ENCODE measurements around the gene MINDY4B. TPM values are rescaled to one million over a fixed set of nuclear protein-coding genes. Genes with fewer than 3 reads are reported as not detected.

The MINDY4B gene
- total RNA-seq (not detected), polyA plus RNA-seq (not detected)

DNA sequence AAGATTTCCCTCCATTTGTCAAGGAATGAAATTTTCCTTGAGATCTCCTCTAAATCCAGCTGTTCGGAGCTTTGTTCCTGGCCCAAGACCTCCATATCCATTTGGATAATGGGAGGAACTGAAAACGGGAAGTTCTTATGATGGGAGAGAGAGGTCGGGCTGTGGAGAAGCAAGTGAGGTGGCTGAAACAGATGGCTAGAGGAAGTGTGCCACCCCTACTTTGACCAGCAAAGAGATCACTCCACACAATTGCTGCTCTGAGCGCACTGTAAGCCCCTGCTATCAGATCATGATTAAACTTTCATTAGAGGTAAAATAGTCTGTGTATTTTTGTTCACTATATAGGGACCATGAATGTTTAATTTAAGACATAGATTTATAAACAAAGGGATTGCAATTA is at the start of gene MINDY4B:
MINDY4B (minus strand) TSS at position 101 of the 400 bp plus-strand sequence; CDS start at position 101, 0 bp downstream.
- Histone ChIP-seq H3K27me3 (ENCODE audit: control insufficient read depth, insufficient read depth, low read length) (peaks cover 19% of the 10 kb centered on the region), H3K27ac (ENCODE audit: insufficient read depth, low read length, poor library complexity, severe bottlenecking) (no peak within 1 kb of the TSS), H3K4me1 (ENCODE audit: control insufficient read depth, insufficient read depth, low read length, poor library complexity, severe bottlenecking) (no peaks in the 10 kb centered on the region), H3K36me3 (ENCODE audit: control insufficient read depth, insufficient read depth, low read length) (no peaks in the 10 kb centered on the region), H3K4me3 (ENCODE audit: low read depth, low read length) (no peak within 1 kb of the TSS), H3K9me3 (ENCODE audit: control insufficient read depth in 2 of 2, low read length in 2 of 2) (no peaks in the 10 kb centered on the region)
- Mint-ChIP-seq H3K9me3 (peaks cover 0 to 2% (median 0%) of the 10 kb centered on the region in 7 donors), H3K4me1 (no peaks in the 10 kb centered on the region), H3K36me3 (no peaks in the 10 kb centered on the region), H3K27ac (no peak within 1 kb of the TSS), H3K4me3 (no peak within 1 kb of the TSS), H3K27me3 (peaks cover 27% of the 10 kb centered on the region)
- no peak for DNase-seq
- no peak for ATAC-seq (ENCODE audit: low read depth in 2 of 2)

DNA sequence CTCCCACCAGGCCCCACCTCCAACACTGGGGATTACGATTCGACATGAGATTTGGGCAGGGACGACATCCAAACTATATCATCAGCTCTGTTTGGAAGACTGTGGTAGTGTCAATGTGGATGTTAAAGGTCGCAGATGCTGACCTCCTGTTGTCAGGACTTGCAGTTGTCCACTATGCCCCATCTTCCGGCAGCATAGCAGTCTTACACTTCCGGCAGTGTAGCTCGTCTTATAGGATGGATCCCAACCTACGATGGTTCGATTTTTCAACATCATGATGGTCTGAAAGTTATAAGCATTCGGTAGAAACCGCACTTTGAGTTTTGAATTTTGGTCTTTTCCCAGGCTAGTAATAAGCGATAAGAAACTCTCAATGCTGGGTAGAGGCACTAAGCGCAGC is 46.7 kb upstream of the MINDY4B start:
- H3K4me3 ChIP-seq (ENCODE audit: low read depth, low read length): no peak overlapping the region
- no peak for DNase-seq
- no peak overlapping the region for H3K4me3 Mint-ChIP-seq
- H3K27ac ChIP-seq (ENCODE audit: insufficient read depth, low read length, poor library complexity, severe bottlenecking): no peak overlapping the region
- H3K9me3 Mint-ChIP-seq: peaks cover 0 to 5% (median 2%) of the 10 kb centered on the region in 7 donors
- H3K9me3 ChIP-seq (ENCODE audit: control insufficient read depth in 2 of 2, low read length in 2 of 2): no peaks in the 10 kb centered on the region
- H3K27me3 ChIP-seq (ENCODE audit: control insufficient read depth, insufficient read depth, low read length): no peaks in the 10 kb centered on the region
- no peak for ATAC-seq (ENCODE audit: low read depth in 2 of 2)
- no peaks in the 10 kb centered on the region for H3K36me3 ChIP-seq (ENCODE audit: control insufficient read depth, insufficient read depth, low read length)
- no peaks in the 10 kb centered on the region for H3K36me3 Mint-ChIP-seq
- no peaks in the 10 kb centered on the region for H3K4me1 ChIP-seq (ENCODE audit: control insufficient read depth, insufficient read depth, low read length, poor library complexity, severe bottlenecking)
- H3K27ac Mint-ChIP-seq: no peak overlapping the region
- no peaks in the 10 kb centered on the region for H3K4me1 Mint-ChIP-seq
- H3K27me3 Mint-ChIP-seq: peaks cover 13% of the 10 kb centered on the region

DNA sequence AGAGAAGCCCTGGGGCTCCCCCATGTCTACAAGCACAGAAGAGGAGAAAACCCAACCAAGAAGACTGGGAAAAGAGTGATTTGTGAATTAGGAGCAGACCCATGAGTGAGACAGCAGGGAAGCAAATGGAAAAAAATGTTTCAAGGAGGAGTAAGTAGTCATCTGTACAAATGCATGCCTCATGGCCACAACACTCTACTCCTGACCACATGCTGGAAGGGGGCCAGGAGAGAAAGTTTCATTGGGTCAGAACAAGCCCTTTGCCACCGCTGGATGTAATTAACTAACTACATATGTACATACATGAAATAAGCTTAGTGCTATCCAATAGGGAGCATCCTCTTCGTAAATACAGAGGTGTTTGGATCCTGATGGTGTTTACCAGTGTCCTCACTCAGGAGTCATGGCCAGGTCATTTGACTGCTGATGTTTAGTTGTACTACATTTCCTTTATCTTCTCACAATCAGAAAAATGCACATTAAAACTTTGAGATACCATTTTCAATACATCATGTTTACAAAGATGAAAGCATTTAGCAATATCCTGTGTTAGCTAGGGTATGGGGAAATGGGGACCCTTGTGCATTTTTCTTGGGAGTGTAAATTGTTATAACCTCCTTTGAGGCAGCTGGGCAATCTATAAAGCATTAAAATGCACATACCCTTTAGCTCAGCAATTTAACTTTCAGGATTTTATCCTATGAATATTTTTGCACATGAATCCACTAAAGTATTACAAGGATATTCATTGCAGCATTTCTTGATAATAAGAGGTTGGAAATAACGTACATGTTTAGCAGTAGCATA is 40.2 kb upstream of the MINDY4B start:
- H3K27me3 Mint-ChIP-seq: peaks cover 22% of the 10 kb centered on the region

DNA sequence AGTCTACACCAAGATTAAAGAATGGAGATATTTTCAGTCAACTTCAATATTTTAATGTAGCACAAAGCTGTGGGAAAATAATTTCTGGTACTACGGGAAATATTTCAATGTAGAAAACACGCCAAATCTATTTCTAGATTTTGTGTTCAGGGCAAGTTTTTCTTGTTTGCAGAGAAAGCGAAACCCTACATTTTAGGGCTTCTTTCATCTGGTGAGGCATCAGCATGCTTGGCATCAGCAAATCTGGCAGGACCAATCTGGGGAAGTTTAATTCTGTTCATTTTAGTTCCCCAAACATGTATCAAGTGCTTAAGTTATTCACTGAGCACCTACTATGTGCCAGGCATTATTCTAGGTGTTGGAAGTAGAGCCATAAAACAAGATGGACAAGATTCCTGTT is 37.0 kb upstream of the MINDY4B start:
- Histone ChIP-seq H3K4me3 (ENCODE audit: low read depth, low read length) (no peak overlapping the region), H3K9me3 (ENCODE audit: control insufficient read depth in 2 of 2, low read length in 2 of 2) (no peaks in the 10 kb centered on the region), H3K36me3 (ENCODE audit: control insufficient read depth, insufficient read depth, low read length) (no peaks in the 10 kb centered on the region), H3K4me1 (ENCODE audit: control insufficient read depth, insufficient read depth, low read length, poor library complexity, severe bottlenecking) (no peaks in the 10 kb centered on the region), H3K27me3 (ENCODE audit: control insufficient read depth, insufficient read depth, low read length) (peaks cover 5% of the 10 kb centered on the region), H3K27ac (ENCODE audit: insufficient read depth, low read length, poor library complexity, severe bottlenecking) (no peak overlapping the region)
- DNase-seq (no peak), ATAC-seq (ENCODE audit: low read depth in 2 of 2) (no peak)
- peaks cover 42% of the 10 kb centered on the region for H3K27me3 Mint-ChIP-seq
- no peaks in the 10 kb centered on the region for H3K36me3 Mint-ChIP-seq
- no peak overlapping the region for H3K27ac Mint-ChIP-seq
- peaks cover 0 to 3% (median 2%) of the 10 kb centered on the region in 7 donors for H3K9me3 Mint-ChIP-seq
- no peak overlapping the region for H3K4me3 Mint-ChIP-seq
- H3K4me1 Mint-ChIP-seq: no peaks in the 10 kb centered on the region

More for the DNA sequence above, 40.2 kb upstream of the MINDY4B start:
- no peaks in the 10 kb centered on the region for H3K4me1 Mint-ChIP-seq
- DNase-seq (no peak), ATAC-seq (ENCODE audit: low read depth in 2 of 2) (no peak)
- Histone ChIP-seq H3K4me1 (ENCODE audit: control insufficient read depth, insufficient read depth, low read length, poor library complexity, severe bottlenecking) (no peaks in the 10 kb centered on the region), H3K36me3 (ENCODE audit: control insufficient read depth, insufficient read depth, low read length) (no peaks in the 10 kb centered on the region), H3K27ac (ENCODE audit: insufficient read depth, low read length, poor library complexity, severe bottlenecking) (no peak overlapping the region), H3K9me3 (ENCODE audit: control insufficient read depth in 2 of 2, low read length in 2 of 2) (no peaks in the 10 kb centered on the region), H3K27me3 (ENCODE audit: control insufficient read depth, insufficient read depth, low read length) (peaks cover 2% of the 10 kb centered on the region), H3K4me3 (ENCODE audit: low read depth, low read length) (no peak overlapping the region)
- H3K36me3 Mint-ChIP-seq: no peaks in the 10 kb centered on the region
- peak overlapping the region in 1 of 3 donors; percentile 21 for H3K27ac Mint-ChIP-seq
- H3K4me3 Mint-ChIP-seq: no peak overlapping the region
- H3K9me3 Mint-ChIP-seq: peaks cover 0 to 5% (median 2%) of the 10 kb centered on the region in 7 donors

DNA sequence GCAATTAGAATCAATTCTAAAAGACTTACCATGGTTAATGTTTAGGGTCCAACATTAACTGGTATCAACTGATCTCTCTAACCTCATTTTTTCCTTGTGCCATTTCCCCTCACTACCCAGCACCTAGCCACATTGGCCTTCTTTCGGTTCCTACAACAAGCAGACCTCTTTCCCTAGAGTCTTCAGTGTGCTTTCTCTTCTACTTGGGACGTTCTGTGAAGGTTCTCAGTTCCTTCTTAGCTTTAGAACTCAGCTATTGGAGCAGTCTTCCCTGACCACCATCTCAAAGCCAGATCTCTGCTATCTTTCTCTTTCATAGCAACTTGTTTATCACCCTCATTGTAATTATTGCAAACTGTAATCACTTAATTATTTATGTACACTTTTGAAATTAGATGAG is 31.5 kb upstream of the MINDY4B start:
- Mint-ChIP-seq H3K4me1 (no peaks in the 10 kb centered on the region), H3K9me3 (peaks cover 0 to 10% (median 0%) of the 10 kb centered on the region in 7 donors), H3K27me3 (peaks cover 22% of the 10 kb centered on the region), H3K4me3 (no peak overlapping the region), H3K36me3 (no peaks in the 10 kb centered on the region), H3K27ac (no peak overlapping the region)
- Histone ChIP-seq H3K36me3 (ENCODE audit: control insufficient read depth, insufficient read depth, low read length) (no peaks in the 10 kb centered on the region), H3K27ac (ENCODE audit: insufficient read depth, low read length, poor library complexity, severe bottlenecking) (no peak overlapping the region), H3K9me3 (ENCODE audit: control insufficient read depth in 2 of 2, low read length in 2 of 2) (no peaks in the 10 kb centered on the region), H3K4me1 (ENCODE audit: control insufficient read depth, insufficient read depth, low read length, poor library complexity, severe bottlenecking) (no peaks in the 10 kb centered on the region), H3K4me3 (ENCODE audit: low read depth, low read length) (no peak overlapping the region), H3K27me3 (ENCODE audit: control insufficient read depth, insufficient read depth, low read length) (peaks cover 9% of the 10 kb centered on the region)
- ATAC-seq (ENCODE audit: low read depth in 2 of 2) (no peak), DNase-seq (no peak)

DNA sequence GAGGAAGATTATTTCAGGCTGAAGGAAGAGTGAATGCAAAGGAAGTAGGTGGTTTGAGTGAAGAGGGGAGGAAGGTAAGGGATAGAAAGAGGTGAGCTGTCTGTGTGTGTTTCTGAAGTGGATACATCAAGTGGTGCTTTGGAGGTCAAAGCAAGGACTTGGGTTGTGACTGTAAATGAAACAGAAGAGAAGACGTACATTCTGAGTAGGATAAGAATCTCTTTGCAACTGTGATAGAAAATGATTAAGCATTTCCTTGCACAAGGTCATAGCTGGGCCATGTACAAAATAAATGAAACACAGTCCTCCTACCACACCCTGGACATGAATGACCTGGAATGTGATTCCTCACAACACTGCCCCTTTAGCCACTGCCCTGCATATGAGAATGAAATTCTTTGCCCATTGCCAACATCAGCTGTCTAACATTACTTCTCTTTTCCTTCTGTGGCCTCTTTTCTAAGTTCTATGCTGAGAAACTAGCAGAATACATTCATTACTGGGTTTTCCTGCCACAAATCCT is 28.3 kb upstream of the MINDY4B start:
- Mint-ChIP-seq H3K4me3 (no peak overlapping the region), H3K27me3 (peaks cover 11% of the 10 kb centered on the region), H3K27ac (no peak overlapping the region), H3K9me3 (peaks cover 0 to 10% (median 0%) of the 10 kb centered on the region in 7 donors), H3K36me3 (no peaks in the 10 kb centered on the region), H3K4me1 (no peaks in the 10 kb centered on the region)
- no peaks in the 10 kb centered on the region for H3K9me3 ChIP-seq (ENCODE audit: control insufficient read depth in 2 of 2, low read length in 2 of 2)
- peaks cover 12% of the 10 kb centered on the region for H3K27me3 ChIP-seq (ENCODE audit: control insufficient read depth, insufficient read depth, low read length)
- no peaks in the 10 kb centered on the region for H3K36me3 ChIP-seq (ENCODE audit: control insufficient read depth, insufficient read depth, low read length)
- H3K4me3 ChIP-seq (ENCODE audit: low read depth, low read length): no peak overlapping the region
- no peak for DNase-seq
- H3K27ac ChIP-seq (ENCODE audit: insufficient read depth, low read length, poor library complexity, severe bottlenecking): no peak overlapping the region
- ATAC-seq (ENCODE audit: low read depth in 2 of 2): no peak
- H3K4me1 ChIP-seq (ENCODE audit: control insufficient read depth, insufficient read depth, low read length, poor library complexity, severe bottlenecking): no peaks in the 10 kb centered on the region

DNA sequence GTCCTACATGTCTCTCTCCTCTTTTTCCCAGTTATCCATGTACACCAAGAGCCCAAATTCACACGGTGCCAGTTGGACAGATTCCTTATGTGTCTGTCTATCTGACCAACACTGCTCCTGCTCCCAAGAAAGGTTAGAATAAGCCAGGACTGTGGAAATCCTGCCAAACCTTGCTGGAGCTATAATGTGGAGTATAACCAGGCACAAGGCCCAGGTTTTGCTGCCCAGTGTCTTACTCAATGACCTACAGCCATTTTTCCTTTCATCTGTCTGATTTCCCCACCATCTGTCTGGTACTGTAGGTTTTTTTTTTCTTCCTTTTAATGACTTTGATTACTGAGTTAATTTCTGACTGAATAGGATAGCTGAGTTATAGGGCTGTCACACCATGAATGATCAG is 26.5 kb upstream of the MINDY4B start:
- H3K9me3 Mint-ChIP-seq: peaks cover 0 to 9% (median 0%) of the 10 kb centered on the region in 7 donors
- peaks cover 2% of the 10 kb centered on the region for H3K27me3 Mint-ChIP-seq
- H3K4me1 Mint-ChIP-seq: no peaks in the 10 kb centered on the region
- H3K27ac Mint-ChIP-seq: no peak overlapping the region
- DNase-seq (no peak), ATAC-seq (ENCODE audit: low read depth in 2 of 2) (no peak)
- no peaks in the 10 kb centered on the region for H3K4me1 ChIP-seq (ENCODE audit: control insufficient read depth, insufficient read depth, low read length, poor library complexity, severe bottlenecking)
- H3K4me3 Mint-ChIP-seq: no peak overlapping the region
- no peaks in the 10 kb centered on the region for H3K36me3 Mint-ChIP-seq
- peaks cover 14% of the 10 kb centered on the region for H3K27me3 ChIP-seq (ENCODE audit: control insufficient read depth, insufficient read depth, low read length)
- no peaks in the 10 kb centered on the region for H3K36me3 ChIP-seq (ENCODE audit: control insufficient read depth, insufficient read depth, low read length)
- H3K4me3 ChIP-seq (ENCODE audit: low read depth, low read length): no peak overlapping the region
- no peaks in the 10 kb centered on the region for H3K9me3 ChIP-seq (ENCODE audit: control insufficient read depth in 2 of 2, low read length in 2 of 2)
- no peak overlapping the region for H3K27ac ChIP-seq (ENCODE audit: insufficient read depth, low read length, poor library complexity, severe bottlenecking)

DNA sequence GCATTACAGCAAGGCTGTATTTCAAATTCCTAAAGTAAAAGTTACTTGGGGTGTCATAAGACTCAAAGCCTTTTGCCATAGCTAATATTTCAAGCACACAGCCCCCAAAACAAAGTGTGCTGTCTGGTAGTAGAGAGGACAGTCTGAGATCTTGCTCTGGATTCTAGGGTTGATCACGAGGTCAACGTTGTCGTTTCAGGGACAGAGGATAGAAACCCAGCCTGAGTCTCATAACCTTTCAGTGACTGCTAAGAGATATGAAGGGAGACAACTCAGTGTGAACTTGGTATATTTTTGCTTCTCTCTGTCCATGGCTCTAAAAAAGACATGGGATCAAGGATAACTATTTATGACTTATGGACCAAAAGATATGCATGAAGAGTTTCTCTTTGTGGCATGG is 25.6 kb upstream of the MINDY4B start:
- Mint-ChIP-seq H3K27ac (no peak overlapping the region), H3K27me3 (peaks cover 5% of the 10 kb centered on the region), H3K36me3 (no peaks in the 10 kb centered on the region), H3K4me1 (no peaks in the 10 kb centered on the region), H3K4me3 (no peak overlapping the region), H3K9me3 (no peaks in the 10 kb centered on the region)
- Histone ChIP-seq H3K9me3 (ENCODE audit: control insufficient read depth in 2 of 2, low read length in 2 of 2) (no peaks in the 10 kb centered on the region), H3K36me3 (ENCODE audit: control insufficient read depth, insufficient read depth, low read length) (no peaks in the 10 kb centered on the region), H3K4me1 (ENCODE audit: control insufficient read depth, insufficient read depth, low read length, poor library complexity, severe bottlenecking) (no peaks in the 10 kb centered on the region), H3K27ac (ENCODE audit: insufficient read depth, low read length, poor library complexity, severe bottlenecking) (no peak overlapping the region), H3K4me3 (ENCODE audit: low read depth, low read length) (no peak overlapping the region), H3K27me3 (ENCODE audit: control insufficient read depth, insufficient read depth, low read length) (peaks cover 14% of the 10 kb centered on the region)
- DNase-seq (no peak), ATAC-seq (ENCODE audit: low read depth in 2 of 2) (no peak)

Data from CD4-positive, CD25-positive, alpha-beta regulatory T cell (primary cell).